COLO829 (cell line): ENCODE results near the gene ABCA2.
"Not testable (repeated sequence)": the region's sequence is repeated elsewhere in the genome, so short reads cannot be mapped to it uniquely, and the experiment has no call there.

Source experiments
- DNase-seq: peaks from one replicate; pipeline ENCODE4 v3.0.0; 2012; ENCODE audit warnings: low spot score

Gene ABCA2

GRCh38 chr9:137015976-137016375, 12.1 kb downstream of the ABCA2 start:
- DNase-seq, result no peak

- no peak for DNase-seq
These were observed 12.5 kb downstream of the ABCA2 start for GRCh38 chr9:137015540-137015930.

DNA sequence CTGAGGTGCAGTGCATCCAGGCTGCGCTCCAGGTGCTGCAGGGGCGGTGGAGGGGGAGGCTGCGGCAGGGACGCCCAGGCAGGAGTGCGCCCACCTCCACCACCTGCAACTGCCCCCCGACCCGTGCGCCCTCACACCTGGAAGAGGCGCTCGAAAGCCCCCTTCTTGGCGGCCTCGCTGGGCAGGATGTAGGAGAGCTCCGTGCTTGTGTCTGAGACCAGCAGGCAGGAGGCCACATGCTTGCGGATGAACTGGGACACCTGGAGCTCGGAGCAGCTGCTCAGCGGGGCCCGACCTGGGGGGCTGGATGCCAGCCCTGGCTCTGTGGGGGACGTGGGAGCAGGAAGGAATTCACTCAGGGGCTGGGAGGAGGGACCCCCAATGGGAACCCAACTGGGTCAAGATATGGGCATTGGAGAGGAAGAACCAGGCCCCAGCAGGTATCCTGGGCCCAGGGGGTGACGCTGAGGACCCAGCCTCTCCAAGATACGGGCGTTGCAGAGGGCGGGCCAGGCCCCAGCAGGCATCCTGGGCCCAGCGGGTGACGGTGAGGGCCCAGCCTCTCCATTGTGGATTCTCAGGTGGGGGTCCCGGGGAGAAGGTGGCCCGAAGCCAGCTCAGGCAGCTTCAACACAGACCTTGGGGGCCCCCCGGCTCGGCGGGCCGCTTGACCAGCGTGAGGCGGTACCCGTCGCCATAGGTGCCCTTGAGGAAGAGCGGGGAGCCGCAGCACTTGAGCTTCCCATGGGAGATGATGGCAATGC, 13.1 kb downstream of the ABCA2 start:
- no peak for DNase-seq

DNA sequence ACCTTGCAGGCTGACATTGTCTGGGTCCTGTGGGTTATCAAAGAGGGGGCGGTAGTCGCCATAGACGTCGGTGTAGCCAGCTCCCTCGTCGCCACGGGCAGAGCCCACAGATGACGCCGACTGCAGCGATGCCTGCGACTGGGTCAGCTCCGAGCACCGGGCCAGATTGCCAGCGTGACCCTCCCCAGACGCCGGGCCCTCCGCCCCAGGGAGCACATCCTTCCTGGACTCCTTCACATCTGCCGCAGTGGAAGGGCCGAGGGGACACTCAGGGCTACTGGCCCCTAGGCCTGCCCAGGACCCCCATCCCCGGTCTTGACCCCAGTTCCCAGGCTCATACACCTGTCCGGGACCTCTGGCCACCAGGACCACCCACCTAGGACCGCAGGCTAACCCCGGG, 13.9 kb downstream of the ABCA2 start:
- DNase-seq, result no peak

DNA sequence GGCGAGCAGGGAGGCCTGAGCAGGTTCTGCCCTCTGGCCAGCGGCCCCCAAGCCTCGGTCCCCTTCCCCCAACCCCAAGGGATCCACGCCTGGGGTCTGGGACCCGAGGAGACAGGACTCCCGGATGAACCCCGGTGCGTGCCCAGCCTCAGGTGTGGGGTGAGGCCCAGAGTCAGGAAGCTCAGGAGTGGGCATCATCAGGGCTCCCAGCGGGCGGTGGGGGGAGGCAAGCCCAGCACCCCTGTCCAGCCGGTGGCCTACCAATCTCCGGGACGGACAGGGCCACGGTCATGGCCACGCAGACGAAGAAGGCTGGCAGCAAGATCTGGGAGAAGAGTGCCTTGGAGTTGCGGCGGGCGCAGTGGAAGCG, 14.5 kb downstream of the ABCA2 start:
- no peak for DNase-seq

GRCh38 chr9:137012694-137013570, 15.1 kb downstream of the ABCA2 start:
- DNase-seq, result no peak

DNA sequence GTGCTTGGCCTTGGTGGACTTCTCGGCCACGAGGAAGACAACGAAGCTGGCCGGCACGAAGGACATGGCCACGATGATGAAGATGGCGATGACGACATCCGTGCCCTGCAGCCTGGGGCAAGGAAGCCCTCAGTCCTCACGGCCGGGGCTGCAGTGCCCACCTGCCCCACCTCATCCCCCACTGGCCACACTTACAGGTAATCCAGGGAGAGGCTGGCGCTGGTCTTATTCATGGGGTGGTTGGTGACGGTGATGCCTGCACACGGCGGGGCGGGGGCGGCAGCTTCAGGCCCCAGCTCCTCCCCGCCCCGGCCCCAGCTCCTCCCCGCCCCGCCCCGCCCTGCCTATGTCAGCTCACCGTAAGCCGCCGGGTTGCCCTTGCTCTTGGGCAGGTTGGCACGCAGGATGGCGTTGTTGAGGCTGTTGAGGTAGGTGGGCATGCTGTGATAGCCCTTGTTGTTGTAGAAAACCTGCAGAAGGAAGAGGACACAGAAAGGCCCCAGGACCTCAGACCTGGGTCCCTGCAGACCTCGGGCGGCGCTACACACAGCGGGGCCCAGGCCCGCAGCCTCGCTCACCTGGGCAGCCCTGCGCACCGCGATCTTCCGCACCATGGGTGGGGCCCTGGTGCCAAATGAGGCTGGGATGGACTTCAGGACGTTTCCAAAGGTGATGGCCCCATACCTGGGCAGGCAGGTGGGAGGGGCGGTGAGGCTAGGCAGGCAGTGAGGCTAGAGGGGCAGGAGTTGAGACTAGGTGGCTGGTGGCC, 15.9 kb downstream of the ABCA2 start:
- DNase-seq, result no peak

DNA sequence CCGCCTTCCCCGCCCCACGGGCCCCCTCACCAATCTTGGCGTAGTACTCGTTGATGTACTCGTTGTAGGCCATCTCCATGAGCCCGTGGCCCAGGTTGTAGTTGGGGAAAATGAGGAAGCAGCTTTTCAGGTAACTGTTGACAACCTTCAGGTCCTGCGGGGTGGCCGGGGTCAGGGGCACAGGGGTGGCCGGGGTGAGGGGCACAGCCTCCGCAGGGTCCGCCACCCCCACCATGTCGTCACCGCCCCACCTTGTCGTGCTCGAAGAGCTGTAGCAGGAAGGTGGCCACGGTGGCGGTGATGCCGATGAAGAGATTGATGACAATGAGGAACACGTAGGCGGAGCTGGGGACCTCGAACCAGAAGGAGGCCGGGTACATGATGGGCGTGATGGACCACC, 16.9 kb downstream of the ABCA2 start:
- DNase-seq, result no peak

- no peak for DNase-seq
These were observed 17.9 kb downstream of the ABCA2 start for GRCh38 chr9:137009938-137010732.

- DNase-seq, result no peak
These were observed 18.8 kb downstream of the ABCA2 start for GRCh38 chr9:137009217-137009616.

DNA sequence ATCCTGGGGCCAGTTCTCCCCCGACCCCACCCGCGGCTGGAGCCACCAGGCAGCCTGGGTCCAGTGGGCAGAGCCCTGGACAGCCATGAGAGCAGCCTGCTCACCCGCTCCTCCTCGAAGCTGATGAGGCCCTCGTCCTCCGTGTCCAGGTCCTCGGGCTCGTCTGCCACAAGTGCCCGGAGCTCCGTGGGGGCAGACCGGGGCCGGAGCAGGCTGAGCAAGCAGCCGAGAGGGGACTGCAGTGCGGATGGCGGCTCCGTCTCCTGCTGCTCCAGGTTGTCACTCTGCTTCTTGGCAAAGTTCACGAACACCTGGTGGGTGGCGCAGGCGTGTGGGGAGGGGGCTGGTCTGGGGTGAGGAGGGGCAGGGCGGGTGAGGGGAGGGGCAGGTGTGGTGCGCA, 19.7 kb downstream of the ABCA2 start:
- DNase-seq, result no peak

- DNase-seq, result no peak
These were observed 20.2 kb downstream of the ABCA2 start for GRCh38 chr9:137007816-137008270.

GRCh38 chr9:137007108-137007815, 20.8 kb downstream of the ABCA2 start:
- no peak for DNase-seq

DNA sequence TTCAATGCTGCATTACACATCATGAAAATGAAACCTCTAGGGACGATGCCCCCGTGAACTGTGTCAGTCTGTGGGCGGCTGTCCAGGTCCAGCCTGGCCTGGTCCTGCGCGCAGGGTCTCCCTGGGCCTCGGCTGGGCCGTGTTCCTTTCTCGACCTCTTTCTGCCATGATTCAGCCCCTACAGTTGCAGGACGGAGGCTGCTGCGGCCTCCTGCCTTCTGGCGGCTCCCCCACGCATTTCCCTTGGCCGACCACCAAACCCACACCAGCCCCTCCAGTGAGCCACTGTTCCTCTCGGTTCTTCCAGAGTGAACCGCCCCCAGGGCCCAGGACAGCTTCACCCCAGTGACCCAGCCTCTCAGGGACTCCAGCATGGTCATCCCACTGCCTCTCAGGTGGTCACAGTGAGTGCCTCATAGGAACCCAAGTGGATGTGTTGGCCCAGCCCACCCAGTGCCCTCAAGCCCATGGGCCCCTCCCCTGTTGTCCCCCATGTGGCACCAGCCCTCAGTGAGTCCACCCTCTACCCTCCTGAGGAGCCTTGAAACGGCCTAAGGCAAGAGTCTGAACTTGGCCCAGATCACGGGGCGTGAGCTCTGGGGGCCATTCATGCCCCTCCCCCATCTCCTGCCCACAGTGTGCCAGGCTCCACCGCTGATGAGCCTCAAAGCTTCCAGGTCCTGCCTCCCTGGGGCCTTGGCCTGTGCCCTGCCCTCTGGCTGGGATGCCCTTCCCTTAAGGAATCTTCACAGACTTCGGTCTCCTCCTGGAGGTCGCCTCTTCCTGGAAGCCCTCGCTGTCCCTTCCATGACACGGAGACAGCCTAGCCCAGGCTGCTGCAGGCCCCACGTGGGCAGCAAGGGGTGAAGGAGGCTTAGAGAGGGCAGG, 21.7 kb downstream of the ABCA2 start:
- DNase-seq, result no peak

DNA sequence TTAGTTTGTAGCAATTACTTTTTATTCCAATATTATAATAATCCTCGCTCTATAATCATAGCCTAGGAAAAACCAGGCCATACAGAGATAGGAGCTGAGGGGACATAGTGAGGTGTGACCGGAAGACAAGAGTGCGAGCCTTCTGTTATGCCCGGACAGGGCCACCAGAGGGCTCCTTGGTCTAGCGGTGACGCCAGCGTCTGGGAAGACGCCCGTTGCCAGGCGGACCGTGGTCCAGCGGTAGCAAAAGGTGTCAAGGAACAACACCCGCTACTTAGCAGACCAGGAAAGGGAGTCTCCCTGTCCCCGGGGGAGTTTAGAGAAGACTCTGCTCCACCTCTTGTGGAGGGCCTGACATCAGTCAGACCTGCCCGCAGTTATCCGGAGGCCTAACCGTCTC, 23.8 kb downstream of the ABCA2 start:
- DNase-seq, result not testable (repeated sequence)

GRCh38 chr9:137002646-137003041, 25.4 kb downstream of the ABCA2 start:
- DNase-seq, result no peak

GRCh38 chr9:137001857-137002645, 26.0 kb downstream of the ABCA2 start:
- no peak for DNase-seq

GRCh38 chr9:137000177-137000930, 27.7 kb downstream of the ABCA2 start:
- DNase-seq, result no peak
